Endothelial cell of umbilical vein (primary cell): ENCODE measurements around the gene ZNF253. TPM values are rescaled to one million over a fixed set of nuclear protein-coding genes. Genes with fewer than 3 reads are reported as not detected.

Experiments used
- BruUV-seq: library from RNA; stranded (reverse); fragments of 400-500 nt; replicated peaks from 2 replicates; lab custom pipeline; 2021; lab: Mats Ljungman, UMichigan
- CTCF ChIA-PET: fragments of 300-600, 350-600 bp; sonication (Branson Sonifier 250); formaldehyde crosslinking; loops from one replicate; lab custom pipeline; 2021; ENCODE audit warnings: antibody characterized with exemption, inconsistent platforms; lab: Charles Lee
- POLR2A ChIA-PET: fragments of 300-600, 350-600 bp; sonication (Branson Sonifier 250); formaldehyde crosslinking; loops from one replicate; lab custom pipeline; 2021; ENCODE audit warnings: antibody characterized with exemption, inconsistent platforms; lab: Charles Lee
- DNase-seq: peaks from one replicate; pipeline ENCODE4 v3.0.0-alpha.2; 2011; ENCODE audit warnings: low read depth, low spot score
- FAIRE-seq: peaks from 2 replicates; lab custom pipeline; 2011; peaks lifted over from hg19 to GRCh38; lab: Jason Lieb, UNC
- H2AFZ ChIP-seq: 2 replicates; pipeline ENCODE4 v1.6.0; 2012; ENCODE audit warnings: low read depth, low read length, control low read depth, inconsistent platforms
- H3K27ac ChIP-seq: 2 replicates; pipeline ENCODE4 v1.5.1; 2011; ENCODE audit warnings: low read depth, mild to moderate bottlenecking, control low read depth, low read length, moderate library complexity; ENCODE audit not compliant: insufficient read depth
- H3K27me3 ChIP-seq, 2 experiments: 2 replicates each; pipeline versions ENCODE4 v1.6.0 to v1.6.1; 2011; ENCODE audit warnings: low read length in 2 of 2, mixed read lengths in 1 of 2; ENCODE audit not compliant: control insufficient read depth in 2 of 2, insufficient read depth in 2 of 2
- H3K36me3 ChIP-seq, 2 experiments: 2 replicates in 1 of 2; 3 replicates in 1 of 2; pipeline ENCODE4 v1.5.1; 2011; ENCODE audit warnings: low read length in 2 of 2, mild to moderate bottlenecking in 1 of 2, moderate library complexity in 1 of 2; ENCODE audit not compliant: control insufficient read depth in 2 of 2, insufficient read depth in 2 of 2; ENCODE audit errors: extremely low read depth in 1 of 2
- H3K4me1 ChIP-seq: 3 replicates; pipeline ENCODE4 v1.5.1; 2011; ENCODE audit warnings: mild to moderate bottlenecking, low read length; ENCODE audit not compliant: control insufficient read depth, insufficient read depth; ENCODE audit errors: extremely low read depth
- H3K4me2 ChIP-seq: 2 replicates; pipeline ENCODE4 v1.6.1; 2011; ENCODE audit warnings: low read length, control low read depth, mixed read lengths; ENCODE audit not compliant: insufficient read depth
- H3K4me3 ChIP-seq, 3 experiments: fragments of 200-600 bp in 1 of 3; sonication (generic), shearing (Covaris generic) in 1 of 3; replicated peaks in 1 of 3; 2 replicates each; pipeline ENCODE4 v1.5.1; 2011 to 2016; ENCODE audit warnings: control low read depth in 3 of 3, low read length in 3 of 3, mild to moderate bottlenecking in 2 of 3, inconsistent platforms in 1 of 3, low read depth in 1 of 3, moderate library complexity in 1 of 3; ENCODE audit not compliant: insufficient read depth in 1 of 3
- H3K79me2 ChIP-seq: 2 replicates; pipeline ENCODE4 v1.6.0; 2012; ENCODE audit warnings: low read length, inconsistent platforms; ENCODE audit not compliant: control insufficient read depth, insufficient read depth
- H3K9ac ChIP-seq: replicated peaks from 2 replicates; pipeline ENCODE3; 2011; ENCODE audit warnings: low read length, control low read depth; ENCODE audit not compliant: insufficient read depth; ENCODE audit errors: extremely low read depth
- H3K9me1 ChIP-seq: replicated peaks from 3 replicates; pipeline ENCODE4 v1.6.0; 2011; ENCODE audit warnings: mild to moderate bottlenecking, low read length; ENCODE audit not compliant: control insufficient read depth, insufficient read depth; ENCODE audit errors: extremely low read depth
- H3K9me3 ChIP-seq: replicated peaks from 2 replicates; pipeline ENCODE4 v1.5.1; 2012; ENCODE audit warnings: low read length, inconsistent platforms; ENCODE audit not compliant: control insufficient read depth, insufficient read depth
- H4K20me1 ChIP-seq: replicated peaks from 2 replicates; pipeline ENCODE3; 2011; ENCODE audit warnings: mild to moderate bottlenecking, low read length; ENCODE audit not compliant: control insufficient read depth, insufficient read depth; ENCODE audit errors: extremely low read depth
- EZH2 ChIP-seq: IDR thresholded peaks from 2 replicates; pipeline ENCODE4 v1.6.1; 2012; ENCODE audit warnings: borderline replicate concordance, low read depth, mild to moderate bottlenecking, moderate library complexity, low read length, inconsistent platforms; ENCODE audit not compliant: severe bottlenecking
- FOS ChIP-seq: IDR thresholded peaks from 2 replicates; pipeline ENCODE4 v1.6.1; 2011; ENCODE audit warnings: mild to moderate bottlenecking, low read length, moderate library complexity, borderline replicate concordance; ENCODE audit not compliant: insufficient read depth
- GATA2 ChIP-seq: IDR thresholded peaks from 2 replicates; pipeline ENCODE4 v1.7.0; 2011; ENCODE audit warnings: low read depth, mild to moderate bottlenecking, moderate library complexity, mixed read lengths, low read length; ENCODE audit not compliant: insufficient read length, insufficient read depth
- JUN ChIP-seq: IDR thresholded peaks from 2 replicates; pipeline ENCODE4 v1.6.1; 2011; ENCODE audit warnings: borderline replicate concordance, low read depth; ENCODE audit not compliant: insufficient read length, insufficient read depth
- MYC ChIP-seq: IDR thresholded peaks from one replicate; pipeline ENCODE4 v1.6.1; 2011; ENCODE audit warnings: mild to moderate bottlenecking, low read depth, low read length
- POLR2A ChIP-seq: IDR thresholded peaks from 2 replicates; pipeline ENCODE4 v1.6.1; 2012; ENCODE audit warnings: low read depth, mild to moderate bottlenecking, control low read depth, low read length
- POLR2AphosphoS5 ChIP-seq: IDR thresholded peaks from 2 replicates; pipeline ENCODE4 v1.6.1; 2012; ENCODE audit warnings: low read depth, mild to moderate bottlenecking, control low read depth, low read length, moderate library complexity; ENCODE audit not compliant: insufficient read depth
- dilution Hi-C: fragments of 300-500 bp; cut with MboI; formaldehyde crosslinking; loops from one replicate; pipeline ENCODE4 v1.15.0; 2019; ENCODE audit warnings: low sequenced_read_pairs; ENCODE audit not compliant: extremely low pct_ligation_motif_present
- intact Hi-C: fragments of 100-400 bp; cut with micrococcal nuclease; formaldehyde crosslinking; loops from one replicate; pipeline ENCODE4 v1.10.0; 2022
- polyA plus RNA-seq, 4 experiments: library from polyadenylated mRNA; depleted of rRNA in 3 of 4; stranded (reverse) in 3 of 4; unstranded in 1 of 4; fragments of >200 nt; gene quantifications; 2 replicates each; pipeline versions ENCODE4 v1.2.1 to v1.2.3, GENCODE V29; 2011 to 2012; ENCODE audit warnings: missing spikeins in 1 of 4
- total RNA-seq: library from RNA; stranded (reverse); gene quantifications from 2 replicates; pipeline ENCODE4 v1.2.3, GENCODE V29; 2021
- TF ChIP-seq, protein P1 (sequence below): IDR thresholded peaks from 2 replicates; pipeline ENCODE4 v1.6.1; 2011; ENCODE audit not compliant: insufficient read depth, insufficient read length
- TF ChIP-seq, protein P2 (sequence below), 2 donors: IDR thresholded peaks; 1 replicate in 1 of 2; 2 replicates in 1 of 2; pipeline ENCODE4 v1.5.1; 2011; ENCODE audit warnings: low read length in 2 of 2, mild to moderate bottlenecking in 2 of 2, moderate library complexity in 2 of 2, control low read depth in 1 of 2, inconsistent platforms in 1 of 2, low read depth in 1 of 2; ENCODE audit not compliant: insufficient read depth in 1 of 2; ENCODE audit errors: extremely low read depth in 1 of 2

Gene ZNF253
- total and polyA plus RNA-seq, 2 donors (not counting 3 experiments of a cell fraction or from before 2014, with no cell fraction given): 0.86 to 8.4 TPM

DNA sequence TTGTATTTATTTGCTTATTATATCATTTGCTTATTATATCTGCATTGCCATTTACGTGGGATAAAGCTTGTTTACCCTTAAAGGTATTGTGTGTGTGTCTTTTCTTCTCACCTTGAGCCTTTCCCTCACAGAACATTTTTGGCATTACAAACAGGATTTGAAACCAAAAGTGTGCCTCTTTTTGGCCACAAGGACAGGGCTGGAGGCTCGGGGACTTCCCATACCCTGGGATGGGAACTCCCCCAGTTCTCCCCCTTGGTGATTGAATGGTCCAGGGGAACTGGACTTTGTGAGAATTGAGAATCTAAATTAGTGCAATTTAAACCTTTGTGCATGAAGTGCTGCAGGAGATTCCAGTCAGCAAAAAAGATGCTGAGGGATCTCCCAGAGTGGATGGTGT is 41.8 kb upstream of the ZNF253 start:
- TF ChIP-seq GATA2: no peak
- no peak for TF ChIP-seq JUN
- TF ChIP-seq MYC: no peak
- TF ChIP-seq, protein P1, sequence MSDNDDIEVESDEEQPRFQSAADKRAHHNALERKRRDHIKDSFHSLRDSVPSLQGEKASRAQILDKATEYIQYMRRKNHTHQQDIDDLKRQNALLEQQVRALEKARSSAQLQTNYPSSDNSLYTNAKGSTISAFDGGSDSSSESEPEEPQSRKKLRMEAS: no peak
- TF ChIP-seq POLR2AphosphoS5: no peak
- no peak for TF ChIP-seq POLR2A
- TF ChIP-seq, protein P2, sequence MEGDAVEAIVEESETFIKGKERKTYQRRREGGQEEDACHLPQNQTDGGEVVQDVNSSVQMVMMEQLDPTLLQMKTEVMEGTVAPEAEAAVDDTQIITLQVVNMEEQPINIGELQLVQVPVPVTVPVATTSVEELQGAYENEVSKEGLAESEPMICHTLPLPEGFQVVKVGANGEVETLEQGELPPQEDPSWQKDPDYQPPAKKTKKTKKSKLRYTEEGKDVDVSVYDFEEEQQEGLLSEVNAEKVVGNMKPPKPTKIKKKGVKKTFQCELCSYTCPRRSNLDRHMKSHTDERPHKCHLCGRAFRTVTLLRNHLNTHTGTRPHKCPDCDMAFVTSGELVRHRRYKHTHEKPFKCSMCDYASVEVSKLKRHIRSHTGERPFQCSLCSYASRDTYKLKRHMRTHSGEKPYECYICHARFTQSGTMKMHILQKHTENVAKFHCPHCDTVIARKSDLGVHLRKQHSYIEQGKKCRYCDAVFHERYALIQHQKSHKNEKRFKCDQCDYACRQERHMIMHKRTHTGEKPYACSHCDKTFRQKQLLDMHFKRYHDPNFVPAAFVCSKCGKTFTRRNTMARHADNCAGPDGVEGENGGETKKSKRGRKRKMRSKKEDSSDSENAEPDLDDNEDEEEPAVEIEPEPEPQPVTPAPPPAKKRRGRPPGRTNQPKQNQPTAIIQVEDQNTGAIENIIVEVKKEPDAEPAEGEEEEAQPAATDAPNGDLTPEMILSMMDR (IDR thresholded peaks at IDR 0.05; ENCODE audit: extremely low read depth in 1 of 2, insufficient read depth in 1 of 2, low read depth in 1 of 2, low read length in 2 of 2): no peak
- TF ChIP-seq EZH2: no peak
- TF ChIP-seq FOS: no peak
- H3K79me2 ChIP-seq: no peaks in the 10 kb centered on the region
- DNase-seq: no peak
- H3K27me3 ChIP-seq: no peaks in the 10 kb centered on the region
- dilution Hi-C loops: no loop called here
- H3K4me1 ChIP-seq: no peaks in the 10 kb centered on the region
- H3K9me3 ChIP-seq: peaks cover 1% of the 10 kb centered on the region
- intact Hi-C loops: no loop called here
- no peak overlapping the region for H3K4me2 ChIP-seq
- no peak overlapping the region for H3K27ac ChIP-seq
- H4K20me1 ChIP-seq: no peaks in the 10 kb centered on the region
- H3K36me3 ChIP-seq: no peaks in the 10 kb centered on the region
- CTCF ChIA-PET: no interaction called here
- H2AFZ ChIP-seq: no peak overlapping the region
- no peak overlapping the region for H3K9ac ChIP-seq
- no TSS peak for BruUV-seq
- H3K4me3 ChIP-seq: no peak overlapping the region
- POLR2A ChIA-PET: no interaction called here
- no peak for FAIRE-seq
- H3K9me1 ChIP-seq: no peaks in the 10 kb centered on the region
